GM23248 (cell line): ENCODE results near the gene MAP3K9.

Source experiments
- EZH2 ChIP-seq: fragments of 200-600 bp; sonication (generic); IDR thresholded peaks from 2 replicates; pipeline ENCODE4 v1.6.1; 2018; ENCODE audit warnings: antibody characterized with exemption, mild to moderate bottlenecking; ENCODE audit not compliant: insufficient read depth, poor library complexity, severe bottlenecking
- EZH2phosphoT487 ChIP-seq: fragments of 200-600 bp; sonication (generic); IDR thresholded peaks from 2 replicates; pipeline ENCODE4 v1.6.1; 2018; ENCODE audit warnings: antibody characterized with exemption, moderate library complexity, mild to moderate bottlenecking, low read depth; ENCODE audit not compliant: insufficient read depth

DNA sequence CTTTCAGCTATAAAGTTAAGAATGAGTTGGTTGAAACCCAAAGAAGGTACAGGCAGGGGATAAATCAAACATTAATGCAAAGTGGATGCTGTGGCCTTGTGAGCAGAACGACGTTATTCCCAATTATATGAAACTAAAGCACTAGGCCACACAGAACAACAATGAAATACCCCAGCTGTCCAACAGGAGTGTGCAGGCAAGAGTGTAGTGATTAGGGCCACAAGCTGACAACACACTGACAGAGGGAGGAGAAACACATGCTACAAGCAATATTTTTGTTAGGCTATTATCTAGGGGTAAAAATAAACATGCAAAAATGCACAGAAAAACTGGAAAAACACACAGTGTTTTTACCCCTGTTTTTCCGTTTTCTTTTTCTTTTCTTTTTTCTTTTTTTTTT, 15.0 kb downstream of the MAP3K9 start:
- no peak for TF ChIP-seq EZH2
- no peak for TF ChIP-seq EZH2phosphoT487
